Measurements from ENCODE around the gene EXOC6B.

Gene EXOC6B

DNA sequence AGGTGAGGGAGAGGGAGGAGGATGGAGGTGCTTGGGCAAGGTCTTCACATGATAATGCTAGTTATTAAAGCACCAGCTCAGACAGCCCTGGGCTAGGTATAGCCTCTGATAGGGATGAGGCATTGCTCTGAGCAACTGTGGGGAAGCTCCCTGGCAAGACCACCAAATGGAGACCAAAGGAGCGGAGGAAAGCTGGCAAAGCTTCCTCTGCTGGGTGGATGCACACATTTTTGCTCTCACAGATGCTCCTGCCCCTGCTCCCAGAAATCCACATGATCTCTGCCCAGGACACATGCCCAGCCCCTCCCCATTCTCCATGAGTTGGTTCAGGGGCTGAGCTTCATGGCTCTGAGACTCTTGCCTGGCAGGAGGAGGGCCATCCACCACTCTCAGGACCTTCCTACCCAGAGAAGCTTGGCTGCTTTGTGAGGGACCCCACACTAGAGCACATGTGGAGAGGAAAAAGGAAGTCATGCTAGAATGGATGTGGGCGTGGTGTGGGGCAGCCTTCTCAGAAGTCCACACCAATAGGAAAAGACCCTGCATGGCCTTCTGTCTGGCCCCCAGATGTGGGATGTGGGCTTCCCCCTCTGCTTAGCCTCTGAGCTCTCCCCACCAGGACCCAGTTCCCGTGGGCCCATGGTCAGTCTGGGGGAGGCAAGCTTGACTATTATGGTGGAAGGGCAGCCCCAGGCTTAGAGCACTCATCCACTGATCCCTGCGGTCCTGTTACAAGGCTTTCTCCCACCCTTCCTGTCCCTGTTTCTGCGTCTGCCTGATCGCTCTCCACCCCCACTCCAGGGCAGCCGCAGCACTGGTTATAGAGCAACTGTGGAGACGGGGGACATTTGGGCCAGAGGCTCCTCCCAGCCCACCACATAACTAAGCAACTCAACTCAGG is 667.7 kb downstream of the EXOC6B start:
- DNase-seq (ENCODE audit: low read depth, low spot score), result no peak
- no peak overlapping the region for H3K27ac ChIP-seq

DNA sequence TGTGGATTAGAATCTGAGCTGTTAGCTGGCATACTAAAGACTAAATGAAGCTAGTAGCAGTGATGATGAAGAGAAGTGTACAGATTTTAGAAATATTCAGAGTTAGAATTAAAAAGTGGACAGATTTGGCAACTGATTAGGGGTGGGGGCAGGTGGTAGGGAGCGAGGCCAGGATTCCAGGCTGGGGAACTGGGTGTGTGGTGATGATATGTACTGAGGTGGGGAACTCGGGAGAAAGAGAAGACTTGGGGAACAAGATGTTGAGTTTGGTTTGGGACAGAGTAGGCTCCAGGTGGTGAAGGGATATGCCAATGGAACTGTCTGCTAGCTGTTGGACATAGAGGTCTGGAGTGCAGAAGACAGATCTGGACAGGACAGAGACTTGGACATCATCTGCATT is 669.0 kb downstream of the EXOC6B start:
- no peak for DNase-seq (ENCODE audit: low read depth, low spot score)
- H3K27ac ChIP-seq, result no peak overlapping the region

DNA sequence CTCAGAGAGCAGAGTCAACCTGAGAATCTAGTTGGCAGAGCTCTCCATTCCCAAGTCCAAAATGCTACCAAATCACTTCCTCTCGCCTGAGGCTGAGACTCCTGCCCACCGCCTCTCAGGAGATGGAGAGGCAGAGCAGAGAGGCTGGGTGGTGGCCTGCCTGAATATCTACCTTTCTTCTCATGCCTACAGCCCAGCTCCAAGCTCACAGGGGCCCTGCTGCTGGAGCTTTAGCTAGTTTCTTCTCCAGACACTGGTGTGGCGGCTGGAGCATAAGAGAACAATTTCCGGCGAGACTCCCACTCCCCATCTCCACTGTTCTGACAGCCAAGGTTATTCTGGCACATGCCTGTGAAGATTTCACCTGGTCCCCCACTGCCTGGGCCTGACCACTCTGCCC is 670.1 kb downstream of the EXOC6B start:
- H3K27ac ChIP-seq, result no peak overlapping the region
- DNase-seq (ENCODE audit: low read depth, low spot score), result no peak

DNA sequence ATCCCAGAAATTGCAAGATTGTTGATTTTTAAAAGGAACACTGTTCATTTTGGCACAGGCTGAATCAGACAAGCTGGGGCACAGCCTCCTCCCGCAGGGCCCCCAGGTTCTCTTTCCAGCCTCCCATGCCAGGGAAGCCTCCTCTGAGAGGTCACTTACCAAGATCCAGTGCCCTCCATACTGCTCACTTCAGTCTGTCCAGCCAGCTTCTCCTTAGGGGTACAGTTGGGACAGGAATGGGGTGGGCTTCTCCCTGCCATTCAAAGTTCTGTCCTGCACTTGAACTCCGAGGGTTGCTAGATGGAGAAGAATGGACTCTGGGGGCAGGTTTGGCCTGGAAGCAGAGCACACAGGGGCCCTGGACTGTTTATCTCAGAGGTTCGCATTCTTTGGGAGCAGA is 670.7 kb downstream of the EXOC6B start:
- H3K27ac ChIP-seq, result no peak overlapping the region
- DNase-seq (ENCODE audit: low read depth, low spot score), result no peak

DNA sequence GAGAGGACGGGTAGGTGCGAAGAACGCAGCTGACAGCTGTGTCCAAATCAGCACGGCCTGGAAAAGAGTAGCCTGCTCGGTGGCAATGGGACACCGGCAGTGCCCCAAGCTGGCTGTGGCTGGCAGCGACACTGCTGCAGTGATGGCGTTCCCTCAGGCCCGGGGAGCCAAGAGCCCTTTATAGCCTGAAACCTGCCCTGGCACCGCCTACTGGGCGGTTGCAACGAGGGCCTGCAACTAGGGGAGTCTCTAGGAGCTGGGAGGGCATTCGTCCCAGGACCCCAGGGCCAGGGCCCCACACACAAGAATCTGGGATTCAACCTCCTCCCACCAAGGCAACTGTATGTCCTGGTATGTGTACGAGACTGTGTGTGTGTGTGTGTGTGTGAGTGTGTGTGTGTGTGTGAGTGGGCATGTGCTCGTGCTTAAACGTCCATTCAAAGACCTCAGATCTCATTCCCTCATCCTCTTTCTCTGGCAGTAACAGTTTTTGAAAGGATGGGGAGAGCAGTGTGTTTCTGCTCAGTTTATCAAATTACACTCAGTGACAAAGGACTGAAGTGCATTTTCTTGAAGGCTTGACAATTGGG is 671.4 kb downstream of the EXOC6B start:
- DNase-seq (ENCODE audit: low read depth, low spot score), result no peak
- H3K27ac ChIP-seq, result no peak overlapping the region

DNA sequence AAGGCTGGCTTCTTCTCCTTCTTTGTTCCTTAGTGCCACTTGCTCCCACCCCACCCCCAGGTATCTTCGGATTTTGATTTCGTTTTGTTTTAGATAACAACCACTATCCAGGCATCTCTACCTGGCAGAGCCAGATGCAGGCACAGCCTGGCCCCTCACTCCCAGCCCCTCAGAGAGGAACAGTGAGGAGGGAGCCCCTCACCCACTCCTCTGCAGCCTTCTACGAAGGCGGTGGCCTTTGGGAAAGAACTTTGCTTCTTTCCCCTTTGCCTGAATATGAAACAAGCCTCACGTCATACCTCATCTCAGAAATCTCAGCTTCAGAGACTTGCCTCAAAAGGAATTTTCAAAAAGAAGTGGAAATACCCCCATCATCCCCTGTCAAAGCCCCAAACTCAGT is 671.9 kb downstream of the EXOC6B start:
- DNase-seq (ENCODE audit: low read depth, low spot score), result no peak
- no peak overlapping the region for H3K27ac ChIP-seq

DNA sequence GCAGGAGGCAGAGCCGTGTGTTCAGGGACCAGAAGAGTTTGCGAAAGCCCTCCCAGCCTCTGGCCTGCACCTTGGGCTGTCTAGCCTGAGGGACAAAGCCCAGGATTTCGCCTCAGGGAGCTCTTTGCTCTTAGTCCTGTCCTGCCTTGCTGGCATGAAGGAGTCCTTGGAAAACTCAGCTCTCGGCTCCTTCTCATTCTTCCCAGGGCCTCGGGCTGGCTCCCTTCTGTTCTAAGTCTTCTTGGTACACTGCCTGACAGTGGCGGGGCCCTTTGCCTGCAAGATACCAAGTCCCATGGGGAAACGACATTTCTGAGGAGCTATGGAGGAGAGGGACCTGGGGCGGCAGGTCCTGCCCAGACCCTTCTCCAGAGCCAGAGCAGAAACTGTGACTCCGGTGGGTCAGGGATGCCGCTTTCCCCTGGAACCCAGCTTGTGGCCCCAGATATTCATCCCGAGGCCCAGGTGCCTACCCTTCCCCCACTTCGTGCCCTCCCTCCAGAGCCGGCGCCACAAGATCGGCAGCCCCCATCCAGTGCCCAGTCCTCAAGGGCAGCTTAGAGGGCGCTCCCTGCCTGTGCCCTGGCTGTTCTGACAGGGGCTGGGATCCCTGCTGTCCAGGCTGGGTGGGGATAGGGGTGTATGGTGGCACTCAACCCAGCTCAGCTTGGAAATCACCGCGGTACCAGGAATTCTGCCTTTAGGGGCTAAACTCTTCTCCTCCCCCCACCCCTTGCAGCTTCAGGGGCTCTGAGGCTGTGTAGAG is 672.6 kb downstream of the EXOC6B start:
- H3K27ac ChIP-seq, result no peak overlapping the region
- DNase-seq (ENCODE audit: low read depth, low spot score), result no peak

DNA sequence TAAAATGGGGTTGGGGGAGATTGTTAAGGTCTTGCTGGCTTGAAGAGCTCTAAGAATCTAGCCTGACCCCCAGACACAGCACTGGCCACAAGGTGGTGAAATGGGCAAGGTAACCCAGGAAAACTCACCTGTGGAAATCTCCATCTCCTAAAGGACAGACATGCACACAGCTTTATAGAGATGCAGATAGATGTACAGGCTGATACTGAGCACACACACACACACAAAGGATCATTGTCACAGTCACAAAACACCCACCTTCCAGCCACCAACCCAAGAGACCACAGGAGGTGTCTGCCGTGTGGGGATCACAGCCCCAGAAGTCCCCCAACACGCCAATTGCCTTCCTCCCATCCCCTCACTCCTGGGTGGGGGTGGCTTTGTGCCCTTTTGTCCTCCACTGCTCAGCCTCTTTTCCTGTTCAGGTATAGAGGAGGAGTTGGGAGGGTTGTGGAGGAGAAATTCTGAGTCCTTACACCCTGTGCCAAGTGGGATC is 674.9 kb downstream of the EXOC6B start:
- no peak overlapping the region for H3K27ac ChIP-seq
- DNase-seq (ENCODE audit: low read depth, low spot score), result no peak

DNA sequence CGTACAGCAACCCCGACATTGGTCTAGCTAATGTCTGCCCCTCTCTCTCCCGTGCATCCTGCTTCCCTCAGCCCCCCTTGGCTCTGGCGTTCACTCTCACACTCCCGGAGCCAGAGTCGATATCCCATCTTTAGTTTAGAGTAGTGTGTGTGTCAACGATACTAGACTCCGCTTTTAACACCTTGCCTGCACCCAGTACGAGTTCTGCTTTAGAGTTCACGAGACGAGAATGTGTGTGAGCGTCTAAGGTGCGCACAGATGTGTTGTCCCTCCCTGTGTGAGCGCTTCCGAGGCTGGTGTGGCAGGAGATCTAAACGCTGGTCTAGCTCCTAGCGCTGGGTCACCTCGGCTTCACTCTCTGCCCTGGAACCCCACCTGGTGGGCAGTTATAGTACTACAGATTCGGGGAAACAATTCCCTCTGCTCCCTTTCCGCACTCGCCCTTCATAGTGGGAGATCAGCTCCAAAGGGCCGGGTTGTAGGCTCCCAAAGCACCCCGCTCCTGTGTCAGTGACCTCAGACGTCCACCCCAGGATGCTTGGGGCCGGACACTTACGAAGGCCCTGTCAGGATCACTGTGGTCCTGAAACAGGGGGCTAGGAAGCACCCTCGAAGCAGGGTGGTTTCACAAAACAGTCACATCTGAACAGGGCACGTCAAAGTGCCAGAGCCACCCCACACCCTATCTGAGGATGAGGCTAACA is 675.5 kb downstream of the EXOC6B start:
- DNase-seq (ENCODE audit: low read depth, low spot score), result peak; percentile 22
- H3K27ac ChIP-seq, result no peak overlapping the region

DNA sequence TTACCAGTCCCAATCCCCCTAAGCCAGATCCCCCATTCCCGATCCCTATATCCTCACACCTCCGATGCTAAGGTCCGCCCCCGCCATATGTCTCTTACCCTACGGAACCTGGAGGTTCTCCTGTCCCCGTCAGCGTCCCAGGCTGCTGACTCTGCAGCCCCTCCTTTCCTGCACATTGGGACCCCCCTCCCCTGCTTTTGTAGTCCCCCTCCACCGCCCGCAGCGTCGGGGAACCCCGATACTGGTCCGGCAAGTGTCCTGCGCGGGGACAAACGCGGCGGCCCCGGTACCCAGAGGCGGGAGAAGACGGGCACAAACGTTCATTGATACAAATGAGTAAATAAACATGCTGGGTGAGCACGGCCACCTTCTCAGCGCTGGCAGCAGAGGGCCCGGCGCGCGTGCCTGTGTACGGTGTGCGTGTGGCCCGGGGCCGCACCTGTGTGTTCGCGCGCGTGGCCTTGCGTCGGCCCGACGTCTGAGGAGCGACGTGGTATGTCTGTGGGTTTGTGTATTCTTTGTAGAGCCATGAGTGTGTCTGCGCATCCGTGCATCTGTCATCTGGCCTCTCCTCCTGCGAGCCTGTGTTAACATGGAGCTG is 676.2 kb downstream of the EXOC6B start:
- DNase-seq (ENCODE audit: low read depth, low spot score), result no peak
- no peak overlapping the region for H3K27ac ChIP-seq

DNA sequence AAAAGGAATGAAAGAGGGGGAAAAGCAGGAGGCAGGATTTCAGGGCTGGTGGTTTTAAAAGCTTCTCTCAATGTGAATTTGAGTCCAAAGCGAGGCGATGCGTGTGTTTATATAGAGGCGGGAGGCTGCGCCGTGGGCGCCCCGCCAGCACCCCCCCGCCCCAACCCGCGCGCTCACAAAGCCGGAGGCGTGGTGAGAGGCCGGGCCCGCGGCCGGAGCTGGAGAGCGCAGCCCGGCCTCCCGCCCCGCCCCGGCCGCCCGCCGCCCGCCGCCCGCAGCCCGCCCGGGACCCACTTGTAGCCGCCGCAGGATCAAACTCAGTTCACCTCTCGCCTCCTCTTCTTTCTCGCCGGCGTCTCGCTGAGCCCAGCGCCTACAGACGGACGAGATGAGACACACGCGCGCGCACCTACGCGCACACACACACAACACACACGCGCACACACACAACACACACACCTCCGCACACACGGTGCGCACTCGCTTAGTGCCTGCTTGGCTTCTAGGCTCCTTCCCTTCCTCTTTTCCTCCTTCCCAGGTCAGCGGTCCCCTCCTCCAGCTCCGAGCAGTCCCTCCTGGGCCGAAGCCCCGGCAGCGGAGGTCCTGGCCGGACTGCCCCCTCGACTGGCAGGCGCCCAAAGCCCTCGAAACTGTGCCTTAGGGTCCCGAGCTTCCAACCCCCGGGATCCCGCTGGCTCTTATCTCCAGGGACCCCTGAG is 676.8 kb downstream of the EXOC6B start:
- no peak overlapping the region for H3K27ac ChIP-seq
- no peak for DNase-seq (ENCODE audit: low read depth, low spot score)

DNA sequence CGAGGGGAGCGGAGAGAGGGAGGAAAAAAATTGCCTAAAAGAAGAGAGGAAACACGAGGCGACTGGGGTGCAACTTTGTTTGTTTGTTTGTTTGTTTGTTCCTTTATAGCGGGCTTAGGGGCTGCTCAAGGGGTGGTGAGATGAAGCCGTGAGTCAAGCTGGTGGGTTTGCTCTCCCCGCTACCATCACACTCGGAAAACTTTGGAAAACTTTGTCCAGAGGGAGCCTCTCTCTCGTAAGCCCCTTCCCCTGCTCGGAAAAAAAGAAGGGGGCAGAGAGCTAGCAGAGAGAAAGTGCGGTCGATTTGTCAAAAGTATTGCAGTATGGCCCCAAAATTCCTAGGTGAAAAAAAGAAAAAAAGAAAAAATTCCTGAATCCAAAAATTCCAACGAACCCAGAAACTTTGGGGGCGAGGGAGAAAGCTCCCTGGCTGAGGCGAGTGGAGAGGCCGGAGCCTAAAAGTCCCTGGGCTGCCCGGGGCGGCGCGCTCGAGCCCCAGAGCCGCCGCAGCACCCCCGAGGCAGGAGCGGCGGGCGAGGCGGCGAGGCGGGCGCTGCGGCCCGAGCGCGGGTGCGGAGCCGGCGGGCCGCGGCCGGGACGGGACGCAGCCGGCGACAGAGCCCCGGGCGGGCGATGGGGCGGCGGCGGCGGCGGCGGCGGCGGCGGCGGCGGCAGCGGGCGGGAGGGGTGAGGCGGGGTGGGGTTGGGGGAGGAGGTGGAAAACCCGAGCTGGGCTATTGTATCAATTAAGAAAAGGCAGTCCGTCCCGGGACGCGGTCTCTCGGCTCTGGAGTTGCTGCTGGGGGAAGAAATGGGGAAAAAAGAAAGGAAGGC is 677.6 kb downstream of the EXOC6B start:
- H3K27ac ChIP-seq, result no peak overlapping the region
- no peak for DNase-seq (ENCODE audit: low read depth, low spot score)

DNA sequence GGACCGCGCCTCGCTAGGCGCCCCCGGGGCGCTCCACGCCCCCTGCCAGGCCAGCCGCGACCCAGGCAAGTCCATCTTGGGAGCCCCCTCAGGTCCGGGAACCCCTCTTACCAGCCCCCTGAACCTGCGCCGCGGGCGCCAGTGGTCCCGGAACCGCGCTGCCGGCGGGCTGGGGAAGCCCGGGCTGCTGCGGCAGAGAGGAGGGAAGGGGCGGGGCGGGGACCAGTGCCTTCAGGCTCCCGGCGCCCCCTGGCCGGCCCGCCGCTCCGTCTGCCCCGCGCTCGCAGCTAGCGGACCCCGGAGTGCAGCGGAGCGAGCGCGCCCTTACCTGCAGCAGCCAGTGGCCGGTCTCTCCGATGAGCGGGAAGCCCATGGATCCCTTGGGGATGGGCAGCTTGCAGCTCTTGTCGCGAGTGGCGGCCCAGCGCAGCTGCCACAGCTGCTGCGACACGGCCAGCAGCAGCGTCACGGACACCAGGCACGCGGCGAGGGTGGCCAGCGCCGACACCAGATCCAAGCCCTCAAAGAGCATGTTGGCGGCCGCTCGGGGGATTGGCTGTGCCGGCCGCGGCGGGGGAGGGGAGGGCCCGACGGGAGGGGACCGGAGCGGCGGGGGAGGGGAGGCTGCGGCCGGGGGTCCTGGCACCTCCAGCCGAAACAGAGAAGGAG is 678.4 kb downstream of the EXOC6B start, which contains the start of gene CYP26B1:
Gene CYP26B1, minus strand, starts transcription at position 560 of the 669 bp plus-strand sequence. Its CDS starts 28 bp downstream, at position 532.
- DNase-seq (ENCODE audit: low read depth, low spot score), result no peak
- H3K27ac ChIP-seq, result no peak within 1 kb of the TSS

DNA sequence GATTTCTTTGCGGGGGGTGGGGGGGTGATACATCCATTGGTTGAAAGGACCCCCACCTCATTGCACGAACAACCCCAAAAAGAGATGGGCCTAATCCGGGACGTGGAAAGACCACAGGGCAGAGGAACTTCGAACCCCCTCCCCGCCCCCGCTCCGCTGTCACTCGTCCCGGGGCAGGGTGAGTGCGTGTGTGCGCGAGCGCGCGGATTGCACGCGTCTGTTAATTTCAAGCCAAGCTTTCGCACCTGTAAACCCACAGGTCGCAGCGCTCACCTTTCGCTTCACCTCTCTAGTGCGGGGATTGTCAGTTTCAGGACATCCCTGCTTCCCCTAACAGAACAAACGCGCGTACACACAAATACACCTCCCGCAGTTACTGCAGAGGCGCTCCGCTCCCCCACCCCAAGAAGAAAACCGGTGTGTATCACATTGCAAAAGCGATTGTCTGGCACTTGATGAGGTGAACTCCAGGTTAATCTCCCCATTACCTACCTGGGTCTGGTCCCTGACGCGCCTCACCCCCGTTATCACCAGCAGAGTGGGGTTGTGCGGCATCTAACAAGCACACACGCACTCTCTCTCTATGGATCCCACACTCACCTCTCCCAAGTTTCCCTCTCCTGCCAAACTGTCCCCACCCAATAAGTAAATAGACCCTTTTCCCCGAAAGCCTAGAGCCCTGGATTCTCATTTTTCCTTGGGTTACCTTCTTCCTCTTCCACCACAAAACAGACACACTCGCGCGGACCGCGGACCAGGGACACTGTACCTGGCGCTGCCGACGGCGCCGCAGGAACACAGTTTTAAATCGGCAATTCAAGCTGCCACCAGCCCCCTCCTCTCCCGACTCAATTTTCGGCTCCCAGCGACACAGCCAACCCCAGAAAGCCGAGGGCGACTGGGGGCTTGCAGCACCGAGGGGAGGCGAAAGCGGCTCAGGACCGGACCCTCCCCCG is 679.2 kb downstream of the EXOC6B start:
- DNase-seq (ENCODE audit: low read depth, low spot score), result no peak
- H3K27ac ChIP-seq, result no peak overlapping the region

DNA sequence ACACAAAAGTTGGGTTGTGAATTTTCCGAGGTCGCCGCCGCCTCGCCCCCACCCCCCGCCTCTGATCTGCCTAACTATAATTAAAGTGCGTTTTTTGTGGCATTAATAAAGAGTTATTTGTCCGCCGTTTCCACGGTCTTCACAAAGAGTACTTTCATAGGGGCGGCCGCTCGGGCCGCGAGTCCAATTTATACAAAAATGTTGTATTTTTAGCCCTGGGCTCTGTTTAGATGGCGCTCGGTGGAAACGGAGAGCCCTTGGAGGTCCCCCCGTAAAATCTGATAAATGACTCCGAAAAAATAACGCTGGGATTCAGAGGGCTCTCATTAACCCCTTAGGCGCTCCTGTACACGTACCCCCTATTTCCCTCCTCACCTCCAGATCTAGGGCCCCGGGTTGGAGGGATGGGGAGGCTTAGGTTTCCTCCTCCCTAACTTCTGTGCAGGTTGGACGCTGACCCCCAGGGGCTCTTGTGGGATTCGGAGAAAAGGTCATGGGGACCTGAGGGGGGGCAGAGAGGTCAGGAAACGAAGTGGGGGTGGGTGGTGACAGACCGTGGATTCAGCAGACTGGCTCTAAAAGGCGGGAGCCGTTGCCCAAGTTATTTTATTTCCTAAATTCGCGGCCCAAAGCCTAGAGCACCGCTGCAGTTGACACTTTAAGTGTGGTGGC is 680.0 kb downstream of the EXOC6B start:
- DNase-seq (ENCODE audit: low read depth, low spot score), result no peak
- H3K27ac ChIP-seq, result no peak overlapping the region

DNA sequence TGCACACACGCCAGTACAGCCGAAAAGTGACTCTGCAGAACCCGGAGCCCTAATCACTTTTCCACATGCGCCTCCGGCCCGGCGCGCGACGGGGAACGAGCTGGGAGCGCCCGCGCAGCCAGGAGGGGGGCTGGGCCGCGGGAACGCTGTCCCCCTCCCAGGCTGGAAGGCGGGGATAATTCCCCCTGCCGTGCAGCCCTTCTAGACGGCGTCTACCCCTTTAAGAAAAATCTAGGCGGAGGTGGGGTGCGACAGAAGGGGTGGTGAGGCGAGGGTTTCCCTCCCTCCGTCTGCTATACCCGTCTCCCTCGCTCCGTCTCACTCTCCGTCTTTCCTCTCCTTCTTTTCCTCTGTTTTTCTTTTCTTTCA is 680.6 kb downstream of the EXOC6B start:
- H3K27ac ChIP-seq, result no peak overlapping the region
- no peak for DNase-seq (ENCODE audit: low read depth, low spot score)

All from epithelial cell of prostate (primary cell).